ENCODE measurements around the gene PPP1R1B.

GRCh38 chr17:39612935-39613464 lies 13.8 kb upstream of the PPP1R1B start:
- TF ChIP-seq EZH2phosphoT487 (IDR thresholded peaks at IDR 0.05) (no peak), CTCF (IDR thresholded peaks at IDR 0.05) (no peak)
